Keratinocyte (primary cell): ENCODE measurements around the gene PDCD4. TPM values are rescaled to one million over a fixed set of nuclear protein-coding genes. Genes with fewer than 3 reads are reported as not detected.
A peak's percentile ranks its signal among the peaks of the same experiment; 100 is the strongest.

ENCODE experiments used
- DNase-seq: peaks from one replicate; pipeline ENCODE4 v3.0.0-alpha.2; 2011; ENCODE audit warnings: low read depth, missing footprints, low spot score
- FAIRE-seq: peaks from 2 replicates; lab custom pipeline; 2011; peaks lifted over from hg19 to GRCh38; lab: Jason Lieb, UNC
- H2AFZ ChIP-seq: 2 replicates; pipeline ENCODE4 v1.6.0; 2012; ENCODE audit warnings: low read length, control low read depth, inconsistent platforms; ENCODE audit not compliant: control insufficient read depth
- H3K27ac ChIP-seq: 2 replicates; pipeline ENCODE4 v1.5.1; 2011; ENCODE audit warnings: low read length; ENCODE audit not compliant: control insufficient read depth, insufficient read depth
- H3K27me3 ChIP-seq: 3 replicates; pipeline ENCODE4 v1.6.0; 2011; ENCODE audit warnings: low read length; ENCODE audit not compliant: control insufficient read depth, insufficient read depth; ENCODE audit errors: extremely low read depth
- H3K36me3 ChIP-seq, 2 experiments: 2 replicates in 1 of 2; 3 replicates in 1 of 2; pipeline ENCODE4 v1.5.1; 2011; ENCODE audit warnings: low read length in 2 of 2, mild to moderate bottlenecking in 1 of 2; ENCODE audit not compliant: control insufficient read depth in 2 of 2, insufficient read depth in 2 of 2; ENCODE audit errors: extremely low read depth in 1 of 2
- H3K4me1 ChIP-seq: 3 replicates; pipeline ENCODE4 v1.5.1; 2011; ENCODE audit warnings: low read length; ENCODE audit not compliant: control insufficient read depth, insufficient read depth; ENCODE audit errors: extremely low read depth
- H3K4me2 ChIP-seq: 3 replicates; pipeline ENCODE4 v1.6.0; 2011; ENCODE audit warnings: low read depth, low read length; ENCODE audit not compliant: control insufficient read depth, insufficient read depth; ENCODE audit errors: extremely low read depth
- H3K4me3 ChIP-seq, 3 experiments: fragments of 200-600 bp in 1 of 3; sonication (generic) in 1 of 3; 2 replicates in 2 of 3; 3 replicates in 1 of 3; pipeline ENCODE4 v1.5.1; 2011 to 2016; ENCODE audit warnings: low read length in 3 of 3, mild to moderate bottlenecking in 3 of 3, control low read depth in 2 of 3, inconsistent platforms in 1 of 3, low read depth in 1 of 3, mixed read lengths in 1 of 3, mixed run types in 1 of 3, moderate library complexity in 1 of 3; ENCODE audit not compliant: control insufficient read depth in 2 of 3, insufficient read depth in 2 of 3; ENCODE audit errors: extremely low read depth in 1 of 3
- H3K79me2 ChIP-seq: 2 replicates; pipeline ENCODE4 v1.6.0; 2012; ENCODE audit warnings: low read length; ENCODE audit not compliant: control insufficient read depth, insufficient read depth
- H3K9ac ChIP-seq: 3 replicates; pipeline ENCODE4 v1.6.0; 2011; ENCODE audit warnings: low read length; ENCODE audit not compliant: control insufficient read depth, insufficient read depth; ENCODE audit errors: extremely low read depth
- H3K9me1 ChIP-seq: 3 replicates; pipeline ENCODE4 v1.6.0; 2011; ENCODE audit warnings: low read length; ENCODE audit not compliant: control insufficient read depth, insufficient read depth; ENCODE audit errors: extremely low read depth
- H3K9me3 ChIP-seq: 2 replicates; pipeline ENCODE4 v1.5.1; 2012; ENCODE audit warnings: low read depth, low read length; ENCODE audit not compliant: control insufficient read depth
- H4K20me1 ChIP-seq: 3 replicates; pipeline ENCODE4 v1.6.0; 2011; ENCODE audit warnings: low read length; ENCODE audit not compliant: control insufficient read depth, insufficient read depth; ENCODE audit errors: extremely low read depth
- EZH2 ChIP-seq: IDR thresholded peaks from one replicate; pipeline ENCODE4 v1.6.1; 2012; ENCODE audit warnings: inconsistent platforms, mild to moderate bottlenecking, low read length, moderate library complexity
- dilution Hi-C: fragments of 300-500 bp; cut with MboI; formaldehyde crosslinking; loops from one replicate; pipeline ENCODE4 v1.7.0; 2020; ENCODE audit warnings: low sequenced_read_pairs; ENCODE audit not compliant: extremely low pct_ligation_motif_present
- polyA plus RNA-seq, 5 experiments: library from polyadenylated mRNA; depleted of rRNA in 3 of 5; stranded (reverse) in 3 of 5; stranded (forward) in 1 of 5; unstranded in 1 of 5; fragments of >200 nt; gene quantifications; 1 replicate in 1 of 5; 2 replicates in 3 of 5; 3 replicates in 1 of 5; pipeline versions ENCODE4 v1.2.1 to v1.2.3, GENCODE V29; 2011 to 2012; ENCODE audit warnings: missing spikeins in 2 of 5, low read depth in 1 of 5, low replicate concordance in 1 of 5
- TF ChIP-seq, protein P1 (sequence below), 3 experiments: IDR thresholded peaks in 1 of 3; conservative IDR thresholded peaks in 1 of 3; optimal IDR thresholded peaks in 1 of 3; 2 replicates in 2 of 3; 3 replicates in 1 of 3; pipeline versions ENCODE3 to v1.5.1; 2011; ENCODE audit warnings: low read length in 3 of 3, mild to moderate bottlenecking in 3 of 3, moderate library complexity in 2 of 3, control low read depth in 1 of 3, inconsistent platforms in 1 of 3; ENCODE audit not compliant: insufficient read depth in 2 of 3; ENCODE audit errors: extremely low read depth in 1 of 3

PDCD4 gene
- polyA plus RNA-seq, 1 donor (not counting 4 experiments of a cell fraction or from before 2014, with no cell fraction given): 146 TPM

- no peak overlapping the region for H3K27ac ChIP-seq
- no peaks in the 10 kb centered on the region for H3K9me1 ChIP-seq
- H3K9ac ChIP-seq: no peak overlapping the region
- no peak overlapping the region for H3K4me3 ChIP-seq
- dilution Hi-C loops: no loop called here
- no peaks in the 10 kb centered on the region for H3K27me3 ChIP-seq
- peaks cover 19% of the 10 kb centered on the region for H3K4me1 ChIP-seq
- no peak for FAIRE-seq
- TF ChIP-seq, protein P1, sequence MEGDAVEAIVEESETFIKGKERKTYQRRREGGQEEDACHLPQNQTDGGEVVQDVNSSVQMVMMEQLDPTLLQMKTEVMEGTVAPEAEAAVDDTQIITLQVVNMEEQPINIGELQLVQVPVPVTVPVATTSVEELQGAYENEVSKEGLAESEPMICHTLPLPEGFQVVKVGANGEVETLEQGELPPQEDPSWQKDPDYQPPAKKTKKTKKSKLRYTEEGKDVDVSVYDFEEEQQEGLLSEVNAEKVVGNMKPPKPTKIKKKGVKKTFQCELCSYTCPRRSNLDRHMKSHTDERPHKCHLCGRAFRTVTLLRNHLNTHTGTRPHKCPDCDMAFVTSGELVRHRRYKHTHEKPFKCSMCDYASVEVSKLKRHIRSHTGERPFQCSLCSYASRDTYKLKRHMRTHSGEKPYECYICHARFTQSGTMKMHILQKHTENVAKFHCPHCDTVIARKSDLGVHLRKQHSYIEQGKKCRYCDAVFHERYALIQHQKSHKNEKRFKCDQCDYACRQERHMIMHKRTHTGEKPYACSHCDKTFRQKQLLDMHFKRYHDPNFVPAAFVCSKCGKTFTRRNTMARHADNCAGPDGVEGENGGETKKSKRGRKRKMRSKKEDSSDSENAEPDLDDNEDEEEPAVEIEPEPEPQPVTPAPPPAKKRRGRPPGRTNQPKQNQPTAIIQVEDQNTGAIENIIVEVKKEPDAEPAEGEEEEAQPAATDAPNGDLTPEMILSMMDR (optimal IDR thresholded peaks at IDR 0.05 in 1 of 3, IDR thresholded peaks at IDR 0.05 in 1 of 3, conservative IDR thresholded peaks at IDR 0.05 in 1 of 3; ENCODE audit: extremely low read depth in 1 of 3, insufficient read depth in 2 of 3, low read length in 3 of 3): no peak
- no peak for TF ChIP-seq EZH2
- no peaks in the 10 kb centered on the region for H3K36me3 ChIP-seq
- H3K9me3 ChIP-seq: no peaks in the 10 kb centered on the region
- peak overlapping the region; percentile 8 for H2AFZ ChIP-seq
- no peaks in the 10 kb centered on the region for H3K79me2 ChIP-seq
- no peak overlapping the region for H3K4me2 ChIP-seq
- no peak for DNase-seq
- no peaks in the 10 kb centered on the region for H4K20me1 ChIP-seq
These were observed 35.9 kb upstream of the PDCD4 start for GRCh38 chr10:110835841-110836240.

DNA sequence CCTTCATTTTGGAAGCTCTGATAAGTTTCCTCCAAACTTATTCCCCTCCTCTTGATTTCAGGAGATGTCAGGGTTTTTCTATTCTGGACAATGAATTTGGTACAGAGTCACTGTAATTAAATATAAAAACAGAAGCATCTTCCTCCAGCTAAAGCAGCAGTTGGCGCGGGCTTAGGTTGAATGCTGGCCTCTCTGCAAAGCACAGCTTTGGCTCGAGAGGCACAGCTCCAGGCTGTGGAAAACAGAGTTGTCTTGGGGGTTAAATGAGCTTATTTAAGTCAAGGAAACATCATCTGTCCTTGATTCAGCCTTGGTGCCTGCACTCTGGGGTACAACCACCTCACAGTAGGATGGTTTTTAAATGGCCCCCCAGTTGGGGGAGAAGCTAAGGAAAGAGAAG lies 35.0 kb upstream of the PDCD4 start:
- Histone ChIP-seq H3K4me3 (no peak overlapping the region), H3K4me2 (no peak overlapping the region), H3K27me3 (no peaks in the 10 kb centered on the region), H3K9me3 (no peaks in the 10 kb centered on the region), H3K27ac (no peak overlapping the region), H2AFZ (no peak overlapping the region), H3K9ac (no peak overlapping the region), H3K4me1 (peaks cover 19% of the 10 kb centered on the region), H3K9me1 (no peaks in the 10 kb centered on the region), H3K79me2 (no peaks in the 10 kb centered on the region), H4K20me1 (no peaks in the 10 kb centered on the region), H3K36me3 (no peaks in the 10 kb centered on the region)
- DNase-seq (no peak), FAIRE-seq (no peak)
- no peak for TF ChIP-seq EZH2
- TF ChIP-seq, protein P1 (optimal IDR thresholded peaks at IDR 0.05 in 1 of 3, IDR thresholded peaks at IDR 0.05 in 1 of 3, conservative IDR thresholded peaks at IDR 0.05 in 1 of 3; ENCODE audit: extremely low read depth in 1 of 3, insufficient read depth in 2 of 3, low read length in 3 of 3): no peak
- dilution Hi-C loops: no loop called here
